Measurements from ENCODE around the gene CCDC70.
"Not testable (repeated sequence)": the region's sequence is repeated elsewhere in the genome, so short reads cannot be mapped to it uniquely, and the experiment has no call there.

Gene CCDC70

DNA sequence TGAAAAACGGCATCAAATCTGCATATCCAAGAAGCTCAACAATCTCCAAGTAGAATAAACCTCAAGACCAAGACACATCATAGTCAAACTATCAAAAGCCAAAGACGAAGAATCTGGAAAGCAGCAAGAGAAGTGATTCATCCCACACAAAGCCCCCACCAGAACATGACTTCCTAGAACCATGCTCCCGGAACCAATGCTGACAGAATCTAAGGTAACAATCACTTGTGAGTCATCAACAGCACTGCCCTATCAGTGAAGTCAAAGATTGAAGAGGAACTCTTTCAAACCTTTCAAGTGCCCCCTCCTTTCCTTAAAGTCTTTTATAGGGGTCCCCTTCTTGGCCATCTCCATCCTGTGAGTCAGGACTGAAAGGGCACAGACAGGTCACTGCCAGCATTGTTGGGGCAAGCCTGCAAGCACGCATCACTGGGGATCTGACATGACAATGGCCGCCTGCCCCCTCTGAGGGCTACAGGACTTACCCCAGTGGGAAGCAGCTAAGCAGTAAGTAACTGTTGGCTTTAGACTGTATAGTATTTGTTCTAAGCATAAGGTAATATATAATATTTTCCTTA is at the start of gene CCDC70:
CCDC70 (plus strand) TSS at position 247 of the 578 bp plus-strand sequence. CDS start 3,443 bp downstream, outside the sequence.
- DNase-seq: no peak

DNA sequence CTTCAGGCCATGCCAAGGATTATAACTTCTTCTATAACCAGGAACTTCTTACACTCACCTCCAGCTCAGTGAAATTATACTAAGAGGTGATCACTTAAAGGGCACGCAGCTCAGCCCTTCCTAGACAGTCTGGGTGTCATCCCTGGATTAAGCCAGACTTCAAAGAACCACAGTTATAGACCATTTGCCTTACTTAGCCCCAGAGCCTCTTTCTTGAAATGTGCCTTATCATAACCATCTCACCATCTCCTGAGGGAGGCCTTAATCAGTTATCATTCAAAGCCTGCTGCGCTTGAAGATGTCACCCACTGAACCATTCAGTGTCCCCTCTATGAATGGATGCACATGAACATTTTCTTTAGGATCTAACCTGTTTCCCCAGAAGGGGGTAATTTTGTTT is 47.7 kb upstream of the CCDC70 start:
- DNase-seq: no peak

DNA sequence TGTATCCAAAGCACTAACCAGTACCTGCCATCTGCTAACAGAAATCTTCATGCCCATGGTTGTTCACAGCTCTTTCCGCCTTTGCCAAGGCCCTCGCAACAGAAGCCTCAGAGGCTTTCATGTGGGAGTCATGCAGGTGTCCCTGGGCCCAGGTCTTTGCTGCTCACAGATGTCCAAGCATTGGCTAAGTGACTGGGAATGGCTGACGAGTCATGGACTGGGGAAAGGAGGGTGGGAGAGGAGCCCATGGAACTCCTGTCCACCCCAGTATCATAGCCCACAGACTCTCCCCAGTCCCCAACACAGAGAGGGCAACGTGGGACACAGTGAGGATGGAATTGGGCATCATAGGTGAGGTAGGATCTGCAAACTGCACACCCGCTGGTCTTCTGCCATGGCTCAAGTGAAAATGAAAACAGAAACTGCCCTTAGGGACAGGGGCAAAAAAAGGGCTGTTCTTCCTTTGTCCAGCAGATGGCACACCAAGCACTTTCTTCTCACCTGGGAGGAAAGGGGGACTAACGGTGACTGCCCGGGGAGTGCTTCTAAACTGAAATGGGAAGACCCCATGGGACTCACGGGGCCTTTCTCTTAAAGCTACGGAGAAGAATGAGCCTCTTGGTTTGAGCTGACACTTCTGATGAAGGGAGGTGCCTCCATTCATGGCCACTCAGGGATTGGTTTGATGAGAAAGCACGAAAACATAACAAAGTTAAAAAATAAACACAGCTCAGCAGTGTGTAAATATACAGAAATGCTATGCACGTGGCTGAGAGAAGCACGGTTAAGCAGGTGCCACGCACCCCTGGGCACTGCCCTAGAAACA is 46.7 kb upstream of the CCDC70 start:
- DNase-seq: peak; percentile 81

DNA sequence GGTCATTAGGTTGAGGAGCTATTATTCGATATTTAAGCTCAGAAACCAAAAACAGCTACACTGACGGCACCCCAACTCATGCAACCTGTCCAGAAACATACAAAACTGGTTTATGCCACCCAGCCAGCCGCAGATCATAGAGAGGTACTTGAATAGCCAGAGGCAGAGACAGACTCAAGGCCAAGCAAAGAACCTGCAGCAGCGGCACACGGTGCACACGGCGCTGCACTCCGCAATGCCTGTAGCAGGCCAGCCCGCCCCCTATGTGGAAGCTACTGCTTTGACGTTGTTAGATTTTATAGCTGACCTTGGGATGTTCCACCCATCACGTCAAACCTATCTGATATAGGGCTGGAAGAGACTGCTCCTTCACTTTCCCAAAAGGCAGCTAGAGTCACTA is 45.9 kb upstream of the CCDC70 start:
- no peak for DNase-seq

DNA sequence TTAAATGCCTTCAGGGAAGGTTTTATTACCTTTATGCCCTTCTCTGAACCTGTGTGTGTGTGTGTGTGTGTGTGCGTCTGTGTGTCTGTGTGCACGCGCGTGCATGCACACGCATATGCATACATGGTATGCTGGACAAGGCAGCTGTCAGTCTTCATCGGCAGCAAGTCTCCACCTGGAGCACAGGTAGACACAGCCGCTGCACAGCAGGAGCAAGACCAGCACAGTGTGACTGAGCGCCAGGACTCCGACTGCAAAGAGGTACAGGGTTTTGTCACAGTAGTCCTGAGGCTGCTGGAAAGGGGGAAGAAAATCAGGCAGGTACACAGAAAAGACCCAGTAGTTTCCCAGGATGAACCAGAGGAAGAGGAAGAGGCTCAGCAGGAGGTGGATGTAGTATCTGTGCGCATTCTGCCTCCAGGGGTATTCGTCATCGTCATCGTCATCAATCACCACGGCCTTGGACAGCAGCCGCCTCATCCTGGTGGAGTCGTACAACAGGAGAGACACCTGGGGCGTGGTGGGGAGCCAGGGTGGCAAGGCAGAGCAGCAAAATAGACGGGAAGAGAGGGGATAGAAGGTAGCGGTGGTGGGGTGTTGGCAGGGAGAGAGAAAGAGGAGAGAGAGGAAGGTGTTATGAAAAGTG is 45.0 kb upstream of the CCDC70 start:
- no peak for DNase-seq

DNA sequence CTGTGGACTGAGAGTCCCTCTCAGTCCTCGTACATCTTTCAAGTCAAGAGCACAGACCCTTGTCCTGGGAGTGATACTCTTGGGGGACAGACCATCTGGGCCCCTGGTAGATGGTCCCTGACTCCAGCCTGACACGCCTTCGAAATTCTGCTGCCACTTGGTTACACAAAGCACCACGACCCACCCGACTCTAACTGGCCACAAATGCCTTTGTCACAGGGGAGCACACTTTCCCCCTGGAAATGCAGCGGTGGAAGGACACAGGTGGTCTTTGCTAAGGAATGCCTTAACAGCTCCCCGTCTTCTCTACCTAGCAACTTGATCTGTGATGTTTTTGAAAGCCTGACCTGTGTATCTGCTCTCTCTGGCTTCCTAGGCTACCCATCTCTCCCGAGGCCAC is 44.1 kb upstream of the CCDC70 start:
- no peak for DNase-seq

DNA sequence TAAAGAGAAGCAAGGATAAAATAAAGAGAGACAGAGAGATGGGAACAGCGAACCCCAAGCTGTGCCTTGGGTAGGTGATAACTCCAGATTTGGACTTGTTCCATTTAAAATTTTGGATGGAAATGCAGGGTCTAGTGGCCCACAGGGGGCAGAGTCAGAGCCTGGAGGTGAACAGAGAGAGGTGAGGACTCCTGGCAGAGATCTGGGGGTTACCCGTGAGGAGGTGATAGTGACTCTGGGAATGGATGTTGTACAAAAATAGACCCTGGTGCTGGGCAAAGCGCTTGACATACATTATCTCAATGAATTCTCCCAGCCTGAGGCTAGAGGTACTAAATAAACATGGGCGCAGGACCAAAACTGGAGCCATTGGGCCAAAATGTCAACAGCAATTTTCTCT is 43.5 kb upstream of the CCDC70 start:
- DNase-seq: no peak

DNA sequence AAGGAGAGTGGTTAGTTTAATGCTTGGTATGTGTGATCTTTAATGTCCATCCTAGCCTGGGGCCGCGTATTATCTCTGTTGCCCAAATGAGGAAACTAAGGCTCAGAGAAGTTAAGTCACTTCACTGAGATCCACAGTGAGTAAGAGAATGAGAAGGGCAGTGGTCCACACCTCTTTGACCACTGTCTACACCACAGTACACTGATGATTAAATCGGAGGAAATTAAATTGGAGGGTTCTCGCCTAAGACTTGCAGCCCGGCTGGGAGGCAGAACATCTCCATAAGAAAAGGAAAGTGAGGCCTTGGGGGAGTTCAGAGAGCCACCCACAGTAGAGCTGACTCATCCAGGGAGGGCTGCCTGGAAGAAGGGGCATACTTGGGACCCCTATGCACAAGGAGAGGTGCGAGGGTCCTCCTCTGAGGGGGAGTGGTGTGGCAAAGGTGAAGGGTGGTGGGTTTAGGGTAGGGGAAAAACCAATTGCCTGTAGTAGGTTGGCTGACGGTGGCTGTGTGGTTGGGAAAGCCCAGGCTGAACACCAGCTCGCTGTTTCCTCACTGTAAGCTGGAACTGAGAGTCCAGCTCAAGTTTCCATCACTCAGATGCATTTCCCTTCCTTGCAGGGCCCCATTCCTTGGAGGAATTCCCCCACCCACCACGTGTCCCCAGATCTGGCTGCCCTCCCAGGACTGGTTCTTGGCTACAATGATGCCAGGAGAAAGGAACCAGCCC is 42.8 kb upstream of the CCDC70 start:
- peak; percentile 95 for DNase-seq

DNA sequence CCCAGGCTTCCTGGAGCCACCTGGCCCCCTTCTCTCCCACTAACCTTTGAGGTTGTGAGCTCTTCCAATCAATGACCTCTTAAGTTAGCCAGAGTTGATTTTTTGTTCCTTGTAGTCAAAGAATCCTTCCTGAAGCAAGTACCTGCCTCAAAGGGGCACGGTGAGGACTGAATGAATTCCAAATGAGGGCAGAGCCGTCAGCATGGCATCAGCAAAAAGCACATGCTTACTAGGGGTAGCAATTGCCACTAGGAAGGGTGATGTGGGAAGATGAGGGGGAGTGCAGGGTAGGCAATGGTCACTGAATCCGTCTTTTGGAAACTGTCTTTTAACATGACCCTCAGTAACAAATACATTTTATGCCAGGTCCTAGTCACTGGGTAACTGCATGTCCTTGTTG is 42.2 kb upstream of the CCDC70 start:
- no peak for DNase-seq

DNA sequence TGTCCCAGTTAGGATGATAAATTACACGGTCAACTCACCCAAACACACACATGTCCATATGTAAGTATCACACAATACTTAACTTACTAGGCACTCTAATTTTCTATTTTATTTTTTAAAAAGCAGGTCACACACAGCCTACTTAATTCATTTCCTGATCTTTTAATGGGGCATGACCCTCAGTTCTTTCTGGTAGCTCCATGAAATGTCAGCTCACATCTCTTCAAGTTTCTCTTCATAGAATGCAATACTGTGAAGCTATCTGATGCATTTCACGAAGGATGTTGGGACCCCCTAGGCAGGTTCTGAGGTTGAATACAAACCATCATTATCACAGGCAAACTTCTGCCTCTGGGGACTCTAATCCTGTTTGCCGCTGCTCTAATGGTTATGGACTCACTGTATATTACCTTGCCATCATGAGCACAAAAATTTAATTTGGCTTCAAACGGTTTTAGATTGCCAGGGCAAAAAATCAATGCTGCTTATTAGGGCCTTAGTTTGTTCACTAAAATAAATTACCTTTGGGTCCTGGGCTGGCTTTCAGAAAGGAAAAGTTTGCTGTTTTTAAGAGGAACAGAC is 41.7 kb upstream of the CCDC70 start:
- DNase-seq: no peak

DNA sequence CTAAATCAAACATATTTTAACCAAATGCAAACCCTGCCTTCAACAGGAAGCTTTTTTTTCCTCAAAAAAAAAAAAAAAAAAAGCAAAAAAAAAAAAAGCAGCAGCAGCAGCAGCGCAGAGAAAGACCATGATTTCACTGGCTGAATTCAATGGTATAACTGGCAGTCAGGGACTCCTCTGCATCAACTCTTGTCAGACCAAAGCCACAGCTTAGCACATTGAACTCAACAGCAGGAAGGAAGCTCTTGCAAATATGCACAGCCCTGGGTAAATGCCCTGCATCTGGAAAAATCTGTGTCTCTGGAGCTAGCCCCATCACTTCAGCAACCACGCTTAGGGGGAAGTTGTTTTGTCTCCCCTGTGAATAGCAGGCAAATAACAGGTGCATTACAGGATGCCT is 40.2 kb upstream of the CCDC70 start:
- peak; percentile 37 for DNase-seq

DNA sequence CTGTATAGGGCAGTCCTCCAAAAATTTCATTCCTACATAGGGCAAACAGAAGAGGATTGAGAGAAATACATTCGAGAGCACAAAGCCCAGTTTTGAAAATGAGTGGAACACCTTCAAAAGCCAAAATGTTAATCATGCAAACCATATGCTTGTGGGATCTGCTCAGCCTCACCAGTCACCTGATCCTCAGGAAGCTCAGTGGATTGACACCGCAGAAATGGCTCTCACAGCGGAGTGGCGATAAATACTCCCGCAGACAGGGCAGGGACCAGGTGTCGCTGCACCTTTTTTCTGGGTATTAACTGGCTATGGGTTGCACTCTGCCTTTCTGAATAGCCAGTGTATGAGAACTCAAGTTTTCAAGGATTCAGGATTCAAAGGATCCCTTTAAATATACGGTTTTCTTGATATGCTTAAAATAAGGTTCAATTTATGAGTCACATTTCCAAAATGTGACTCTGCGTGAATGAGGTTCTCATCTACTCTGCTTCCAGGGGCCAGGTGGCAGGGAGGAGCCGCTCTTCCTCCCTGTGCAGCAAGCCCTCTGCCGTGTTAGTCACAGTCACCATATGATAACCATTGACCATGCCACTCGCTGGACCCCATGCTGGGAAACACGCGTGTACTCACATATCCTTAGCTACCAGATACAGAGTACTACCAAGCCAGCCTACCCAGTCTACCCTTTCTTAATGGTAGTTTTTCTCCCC is 39.5 kb upstream of the CCDC70 start:
- DNase-seq: no peak

DNA sequence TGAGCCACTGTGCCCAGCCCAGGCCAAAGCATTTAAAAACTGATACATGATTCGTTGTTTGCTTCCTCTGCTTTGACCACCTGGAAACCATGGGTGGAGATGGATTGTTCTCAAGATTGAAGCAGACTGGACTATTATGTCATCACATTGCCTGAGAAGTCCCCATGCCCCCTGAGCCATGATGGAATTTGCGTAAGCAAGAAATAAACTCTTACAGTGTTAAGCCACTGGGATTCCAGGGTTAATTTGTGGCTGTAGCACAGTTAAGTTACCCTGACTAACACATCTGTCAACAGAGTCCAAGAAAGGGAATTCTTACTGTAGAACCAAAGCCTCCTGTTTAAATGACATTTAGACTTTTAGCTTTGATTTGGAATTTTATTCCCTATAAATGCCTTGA is 38.4 kb upstream of the CCDC70 start:
- DNase-seq: no peak

DNA sequence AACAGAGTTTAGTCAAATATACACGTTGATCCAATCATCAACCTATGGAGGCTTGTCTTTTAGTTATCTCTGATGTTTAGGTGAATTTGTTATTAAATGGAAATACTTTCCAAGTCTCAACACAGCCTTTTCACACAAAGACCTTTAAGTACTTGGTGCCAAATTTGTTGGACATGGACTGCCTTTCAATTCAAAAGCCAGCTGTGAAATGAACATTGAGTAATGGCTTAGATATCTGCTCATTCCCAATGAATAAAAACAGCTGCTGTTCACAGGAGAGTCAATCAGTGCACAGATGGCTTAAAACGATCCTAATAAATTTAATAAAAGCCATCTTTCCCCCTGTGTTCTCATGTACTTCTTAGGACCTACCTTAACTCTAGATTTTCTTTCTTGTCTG is 37.9 kb upstream of the CCDC70 start:
- DNase-seq: no peak

DNA sequence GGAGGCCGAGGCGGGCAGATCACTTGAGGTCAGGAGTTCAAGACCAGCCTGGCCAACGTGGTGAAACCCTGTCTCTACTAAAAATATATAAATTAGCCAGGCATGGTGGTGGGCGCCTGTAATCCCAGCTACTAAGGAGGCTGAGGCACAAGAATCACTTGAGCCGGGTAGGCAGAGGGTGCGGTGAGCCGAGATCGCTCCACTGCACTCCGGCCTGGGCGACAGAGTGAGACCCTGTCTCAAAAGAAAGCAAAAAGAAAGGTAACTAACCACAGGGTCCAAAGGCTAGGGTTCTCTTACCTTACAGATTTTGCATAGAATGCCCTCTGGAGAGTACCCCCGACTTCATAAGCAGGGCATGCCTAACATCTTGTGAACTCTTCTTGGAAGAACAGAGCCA is 37.1 kb upstream of the CCDC70 start:
- not testable (repeated sequence) for DNase-seq

DNA sequence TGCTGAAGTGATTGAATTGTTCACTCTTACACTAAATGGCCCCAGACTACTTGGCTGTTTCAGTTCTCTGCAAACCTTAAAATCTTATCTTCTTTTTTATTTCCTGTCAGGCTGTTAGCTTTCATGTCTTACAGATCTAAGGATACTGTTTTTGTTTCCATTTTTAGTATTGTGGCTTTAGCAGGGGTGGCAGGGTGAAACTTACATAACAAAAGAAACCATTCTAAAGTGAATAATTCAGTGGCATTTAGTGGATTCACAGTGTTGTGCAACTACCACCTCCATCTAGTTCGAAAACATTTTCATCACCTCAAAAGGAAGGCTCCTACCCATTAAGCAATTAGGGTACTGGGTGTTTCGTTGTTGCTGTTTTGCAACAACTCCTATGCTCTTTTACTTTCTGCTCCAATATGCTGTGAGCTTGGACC is 36.6 kb upstream of the CCDC70 start:
- DNase-seq: peak; percentile 89

DNA sequence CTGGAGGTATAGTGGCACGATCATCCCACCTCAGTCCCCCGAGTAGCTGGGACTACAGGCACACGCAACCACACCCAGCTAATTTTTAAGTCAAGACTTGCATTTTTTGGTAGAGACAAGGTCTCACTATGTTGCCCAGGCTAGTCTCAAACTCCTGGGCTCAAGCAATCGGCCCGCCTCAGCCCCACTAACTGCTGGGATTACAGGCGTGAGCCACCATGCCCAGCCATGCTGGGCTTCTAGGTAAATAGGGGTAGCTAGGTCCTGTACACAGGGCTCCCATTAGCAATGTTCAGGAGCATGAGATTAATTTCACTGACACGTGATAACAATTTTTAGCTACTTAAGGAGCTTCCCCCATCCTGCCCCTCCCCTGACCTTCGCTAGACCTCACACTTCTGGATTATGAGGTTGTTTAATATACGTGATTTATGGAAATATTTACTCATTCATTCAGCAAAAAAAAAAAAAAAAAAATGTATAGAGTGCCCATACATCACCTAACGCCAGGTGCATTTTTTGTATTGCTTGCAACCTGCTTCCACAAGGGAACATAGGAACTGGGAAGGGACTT is 36.0 kb upstream of the CCDC70 start:
- no peak for DNase-seq

DNA sequence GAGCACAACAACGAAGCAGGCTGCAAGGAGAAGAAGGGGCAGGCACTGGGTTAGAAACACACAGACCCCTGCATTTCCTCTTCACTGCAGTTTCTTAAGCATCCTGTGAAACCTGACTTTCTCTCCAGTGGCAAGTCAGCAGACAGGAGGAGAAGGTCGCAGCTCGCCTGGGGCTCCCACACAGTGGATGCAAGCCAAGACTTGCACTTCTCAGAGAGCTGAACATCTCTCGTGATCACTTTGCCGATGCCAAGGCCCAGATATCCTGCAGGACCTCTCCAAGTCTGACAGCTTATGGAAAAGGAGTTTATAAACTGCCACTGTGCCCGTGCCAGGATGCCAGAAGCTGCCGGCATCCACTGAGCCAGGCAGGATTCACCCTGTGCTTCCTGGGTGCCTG is 35.2 kb upstream of the CCDC70 start:
- peak; percentile 29 for DNase-seq

DNA sequence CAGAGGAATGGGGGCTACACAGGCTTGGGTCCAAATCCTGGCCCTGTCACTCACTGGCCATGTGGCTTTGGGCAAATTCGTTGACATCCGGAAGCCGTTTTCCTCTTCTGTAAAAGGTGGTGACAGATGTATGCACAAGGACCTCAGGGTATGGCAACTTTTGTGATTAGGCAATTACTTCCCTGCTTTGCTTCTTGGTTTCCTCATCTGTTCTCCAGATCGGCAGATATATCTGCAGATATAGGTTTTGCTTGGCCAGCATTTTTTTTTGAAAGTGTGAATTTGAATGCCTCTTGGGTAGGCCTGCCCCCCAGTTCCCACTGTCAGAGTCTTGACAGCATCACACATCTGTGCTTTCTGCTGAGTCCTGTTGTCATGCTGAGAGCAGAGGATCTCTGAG is 34.5 kb upstream of the CCDC70 start:
- peak; percentile 40 for DNase-seq

DNA sequence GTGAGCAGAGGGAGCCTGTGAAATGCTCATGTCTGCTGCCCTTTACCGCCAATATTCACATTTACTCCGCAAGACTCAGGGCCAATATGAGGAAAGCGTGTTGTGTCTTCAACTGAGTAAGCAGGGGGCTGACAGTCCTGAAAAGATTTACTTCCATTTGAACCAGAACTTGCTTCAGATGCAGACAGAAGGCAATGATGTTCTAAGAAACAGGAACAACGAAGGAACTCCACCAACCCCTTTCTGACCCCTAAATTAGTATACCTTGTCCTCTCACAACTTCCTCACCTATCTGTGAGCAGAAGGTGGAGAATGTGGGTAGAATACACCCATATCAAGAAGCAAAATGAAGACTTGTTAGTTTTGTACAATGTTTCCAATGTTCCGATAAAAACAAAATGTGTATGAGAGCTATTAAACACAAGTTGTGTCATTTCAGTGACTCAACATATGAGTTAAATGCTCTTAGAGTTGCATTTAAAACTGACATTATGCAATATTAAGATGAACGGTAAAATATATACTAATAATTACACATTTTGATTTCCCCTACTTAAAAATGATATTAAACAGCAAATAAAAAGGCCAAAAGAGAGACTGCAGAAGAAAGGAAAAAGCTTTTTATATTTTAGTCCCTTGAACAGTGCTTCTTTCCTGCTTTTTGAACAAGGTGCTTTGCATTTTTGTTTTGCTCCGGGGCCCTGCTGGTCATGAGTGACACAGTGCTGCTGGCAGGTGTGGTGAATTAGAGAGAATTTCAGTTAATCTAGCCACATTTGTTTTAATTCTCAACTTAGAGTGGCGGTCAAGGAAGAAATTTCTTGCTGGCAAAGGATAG is 32.8 kb upstream of the CCDC70 start:
- peak; percentile 49 for DNase-seq

DNA sequence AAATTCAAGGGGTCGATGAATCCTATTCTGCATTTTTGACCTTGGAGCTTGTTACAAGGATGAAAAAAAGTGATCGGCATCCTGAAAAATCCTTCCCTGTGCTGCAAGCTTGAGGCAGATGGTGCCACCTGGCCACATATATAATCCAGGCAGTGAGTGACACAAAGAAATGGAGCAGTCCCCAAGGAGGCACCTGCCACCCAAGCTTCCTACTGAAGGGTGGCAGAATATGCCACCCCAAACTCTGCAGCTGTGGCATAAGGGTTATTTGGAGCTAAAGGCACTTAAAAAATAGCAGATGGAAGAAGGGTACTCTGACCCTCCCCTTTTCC is 32.2 kb upstream of the CCDC70 start:
- no peak for DNase-seq

Measured in suppressor macrophage treated with lipopolysaccharide for 4 hours (primary cell).